Transverse colon (tissue), 4 donors: Measurements from ENCODE around the gene ZMIZ1. TPM values are rescaled to one million over a fixed set of nuclear protein-coding genes. Genes with fewer than 3 reads are reported as not detected.

Source experiments
- DNase-seq: peaks from one replicate; pipeline ENCODE4 v3.0.0-alpha.2; 2019
- H3K27ac ChIP-seq, 4 donors: fragments of 200-600 bp; sonication (generic); 2 replicates each; pipeline ENCODE4 v1.5.1; 2016 to 2018; ENCODE audit warnings: inconsistent platforms in 4 of 4
- H3K27me3 ChIP-seq: fragments of 200-600 bp; sonication (generic); 2 replicates; pipeline ENCODE4 v1.5.1; 2017; ENCODE audit warnings: inconsistent platforms
- H3K36me3 ChIP-seq, 4 donors: fragments of 200-600 bp; sonication (generic); 2 replicates each; pipeline ENCODE4 v1.5.1; 2017 to 2019; ENCODE audit warnings: inconsistent platforms in 4 of 4
- H3K4me1 ChIP-seq, 4 donors: fragments of 200-600 bp; sonication (generic); 2 replicates each; pipeline ENCODE4 v1.5.1; 2017 to 2020; ENCODE audit warnings: inconsistent platforms in 4 of 4
- H3K4me3 ChIP-seq, 4 donors: fragments of 200-600 bp; sonication (generic); 1 replicate in 1 of 4; 2 replicates in 3 of 4; pipeline versions ENCODE4 v1.5.1 to v1.6.1; 2017 to 2019; ENCODE audit warnings: inconsistent platforms in 4 of 4
- H3K9me3 ChIP-seq, 2 donors: fragments of 200-600 bp; sonication (generic); 2 replicates each; pipeline ENCODE4 v1.5.1; 2017 to 2019; ENCODE audit warnings: inconsistent platforms in 2 of 2
- CTCF ChIP-seq, 5 experiments: fragments of 200-600 bp in 3 of 5; fragments of 450-650 bp in 2 of 5; sonication (generic) in 3 of 5; IDR thresholded peaks; 1 replicate in 2 of 5; 2 replicates in 3 of 5; pipeline ENCODE4 v1.5.1; 2016 to 2017; ENCODE audit warnings: antibody characterized with exemption in 5 of 5, inconsistent platforms in 3 of 5, mild to moderate bottlenecking in 2 of 5, moderate library complexity in 1 of 5
- EP300 ChIP-seq: sonication (generic); formaldehyde crosslinking; IDR thresholded peaks from one replicate; pipeline ENCODE4 v1.6.1; 2017; ENCODE audit warnings: antibody characterized with exemption, low read depth
- POLR2A ChIP-seq: fragments of 450-650 bp; IDR thresholded peaks from one replicate; pipeline ENCODE4 v1.6.1; 2016; ENCODE audit warnings: antibody characterized with exemption, mild to moderate bottlenecking, moderate library complexity
- POLR2AphosphoS5 ChIP-seq, 3 donors: sonication (generic); formaldehyde crosslinking; IDR thresholded peaks; one replicate each; pipeline ENCODE4 v1.6.1; 2016; ENCODE audit warnings: antibody characterized with exemption in 3 of 3
- WGBS, 2 donors: methylation state at CpG; one replicate each; pipeline ENCODE4 v1.1.5; 2018; ENCODE audit warnings: low coverage in 1 of 2; 5-methylcytosine and 5-hydroxymethylcytosine counted together
- in situ Hi-C, 4 donors: fragments of 200-750 bp; cut with MboI; loops; one replicate each; pipeline versions ENCODE4 v1.15.0 to v1.15.1; 2017; ENCODE audit warnings: low sequenced_read_pairs in 3 of 4, low pct_ligation_motif_present in 1 of 4, low pct_unique_long_range_greater_than_20kb in 1 of 4
- intact Hi-C: fragments of 100-400 bp; cut with DNase I; formaldehyde crosslinking; loops from one replicate; pipeline ENCODE4 v1.15.1; 2023; ENCODE audit warnings: low total_unique reads
- total RNA-seq, 4 donors: library from RNA; depleted of rRNA; stranded (reverse); fragments of >200 nt; gene quantifications; one replicate each; pipeline ENCODE4 v1.1.0, GENCODE V29; 2016

ZMIZ1 gene
- total RNA-seq, 4 donors from 2014 or later, result 32.0 to 108 (median 63.0) TPM

- no peak overlapping the region for H3K4me3 ChIP-seq
- in situ Hi-C loops (no loop called here), intact Hi-C loops (no loop called here)
- H3K36me3 ChIP-seq, result no peaks in the 10 kb centered on the region
- 91% methylated on average over 6 of the region's 6 CpGs; no CpG with 5 or more reads in 1 of the 2 donors for WGBS, 2 donors
- H3K27ac ChIP-seq, result no peak overlapping the region
- no peaks in the 10 kb centered on the region for H3K9me3 ChIP-seq
- no peak for DNase-seq
- H3K4me1 ChIP-seq, result no peaks in the 10 kb centered on the region
- H3K27me3 ChIP-seq, result no peaks in the 10 kb centered on the region
- no peak for TF ChIP-seq POLR2A
- no peak for TF ChIP-seq EP300
- no peak for TF ChIP-seq CTCF (IDR thresholded peaks at IDR 0.05)
- TF ChIP-seq POLR2AphosphoS5 (IDR thresholded peaks at IDR 0.05), result no peak
Observed at GRCh38 chr10:79020605-79021004, 48.2 kb upstream of the ZMIZ1 start.

- 74% methylated on average over 9 of the region's 9 CpGs; no CpG with 5 or more reads in 1 of the 2 donors for WGBS, 2 donors
- Histone ChIP-seq H3K36me3 (no peaks in the 10 kb centered on the region), H3K4me1 (no peaks in the 10 kb centered on the region), H3K4me3 (no peak overlapping the region), H3K27me3 (no peaks in the 10 kb centered on the region), H3K9me3 (no peaks in the 10 kb centered on the region), H3K27ac (no peak overlapping the region)
- in situ Hi-C loops, result no loop called here
- DNase-seq, result no peak
- no peak for TF ChIP-seq POLR2AphosphoS5 (IDR thresholded peaks at IDR 0.05)
- TF ChIP-seq CTCF (IDR thresholded peaks at IDR 0.05), result no peak
- no peak for TF ChIP-seq POLR2A
- TF ChIP-seq EP300, result no peak
- intact Hi-C loops, result no loop called here
Observed at GRCh38 chr10:79021331-79021907, 47.3 kb upstream of the ZMIZ1 start.

- H3K27ac ChIP-seq, result no peak overlapping the region
- H3K4me1 ChIP-seq, result no peaks in the 10 kb centered on the region
- H3K27me3 ChIP-seq, result no peaks in the 10 kb centered on the region
- no peaks in the 10 kb centered on the region for H3K36me3 ChIP-seq
- TF ChIP-seq EP300 (no peak), POLR2A (no peak), POLR2AphosphoS5 (IDR thresholded peaks at IDR 0.05) (no peak), CTCF (IDR thresholded peaks at IDR 0.05) (no peak)
- DNase-seq, result no peak
- WGBS, 2 donors, result 91 to 96% methylated on average over 3 to 10 of the region's 10 CpGs
- intact Hi-C loops (no loop called here), in situ Hi-C loops (no loop called here)
- no peaks in the 10 kb centered on the region for H3K9me3 ChIP-seq
- no peak overlapping the region for H3K4me3 ChIP-seq
Observed at GRCh38 chr10:79021948-79022499, 46.7 kb upstream of the ZMIZ1 start.

GRCh38 chr10:79022565-79023230, 46.1 kb upstream of the ZMIZ1 start:
- Histone ChIP-seq H3K9me3 (no peaks in the 10 kb centered on the region), H3K36me3 (no peaks in the 10 kb centered on the region), H3K4me1 (no peaks in the 10 kb centered on the region), H3K27ac (no peak overlapping the region), H3K27me3 (no peaks in the 10 kb centered on the region), H3K4me3 (no peak overlapping the region)
- intact Hi-C loops, result no loop called here
- in situ Hi-C loops, result no loop called here
- peak; percentile 28 for DNase-seq
- TF ChIP-seq POLR2AphosphoS5 (IDR thresholded peaks at IDR 0.05) (no peak), POLR2A (no peak), CTCF (IDR thresholded peaks at IDR 0.05) (no peak), EP300 (no peak)
- WGBS, 2 donors, result 68 to 89% methylated on average over 6 to 17 of the region's 17 CpGs
